ENCODE results near the gene BRSK1. TPM values are rescaled to one million over a fixed set of nuclear protein-coding genes. Genes with fewer than 3 reads are reported as not detected.

The BRSK1 gene
- total and polyA plus RNA-seq, 2 donors from 2014 or later, result 1.4 to 6.5 TPM

- Histone ChIP-seq H3K36me3 (ENCODE audit: control insufficient read depth in 2 of 3, insufficient read depth in 3 of 3, low read length in 3 of 3) (no peaks in the 10 kb centered on the region), H3K9me3 (ENCODE audit: control insufficient read depth in 2 of 3, insufficient read depth in 1 of 3, low read length in 3 of 3) (no peaks in the 10 kb centered on the region), H3K9ac (ENCODE audit: low read length in 3 of 3) (no peak overlapping the region), H3K4me3 (ENCODE audit: low read length in 3 of 3) (no peak overlapping the region), H3K4me1 (ENCODE audit: control insufficient read depth in 2 of 3, insufficient read depth in 2 of 3, low read depth in 1 of 3, low read length in 3 of 3) (peaks cover 2 to 37% (median 18%) of the 10 kb centered on the region in 3 donors), H3K27me3 (ENCODE audit: control insufficient read depth, insufficient read depth, low read length) (no peaks in the 10 kb centered on the region), H3K27ac (ENCODE audit: low read depth in 2 of 2, low read length in 2 of 2) (peak overlapping the region in 1 of 2 donors; percentile 34)
- intact Hi-C loops (cut with DNase I), result no loop called here
- TF ChIP-seq CTCF (IDR thresholded peaks at IDR 0.05; ENCODE audit: borderline replicate concordance, extremely low read depth, insufficient read depth), result no peak
- FAIRE-seq, result no peak
- no peak for DNase-seq
Measured at GRCh38 chr19:55254625-55254977, 29.2 kb upstream of the BRSK1 start.

GRCh38 chr19:55255618-55256423 lies 28.0 kb upstream of the BRSK1 start:
- TF ChIP-seq CTCF (IDR thresholded peaks at IDR 0.05; ENCODE audit: borderline replicate concordance, extremely low read depth, insufficient read depth), result no peak
- no peak for FAIRE-seq
- Histone ChIP-seq H3K27me3 (ENCODE audit: control insufficient read depth, insufficient read depth, low read length) (no peaks in the 10 kb centered on the region), H3K4me3 (ENCODE audit: low read length in 3 of 3) (peak overlapping the region in 2 of 3 donors; percentile 23 to 79), H3K9me3 (ENCODE audit: control insufficient read depth in 2 of 3, insufficient read depth in 1 of 3, low read length in 3 of 3) (no peaks in the 10 kb centered on the region), H3K36me3 (ENCODE audit: control insufficient read depth in 2 of 3, insufficient read depth in 3 of 3, low read length in 3 of 3) (no peaks in the 10 kb centered on the region), H3K4me1 (ENCODE audit: control insufficient read depth in 2 of 3, insufficient read depth in 2 of 3, low read depth in 1 of 3, low read length in 3 of 3) (peaks cover 2 to 38% (median 18%) of the 10 kb centered on the region in 3 donors), H3K9ac (ENCODE audit: low read length in 3 of 3) (peak overlapping the region in 2 of 3 donors; percentile 17 to 51), H3K27ac (ENCODE audit: low read depth in 2 of 2, low read length in 2 of 2) (no peak overlapping the region)
- intact Hi-C loops (cut with DNase I), result no loop called here
- peak in 3 of 5 donors; percentile 21 to 78 (median 35) for DNase-seq

GRCh38 chr19:55256562-55257460 lies 27.0 kb upstream of the BRSK1 start:
- Histone ChIP-seq H3K4me3 (ENCODE audit: low read length in 3 of 3) (peak overlapping the region; percentile 39 to 79 (median 73)), H3K36me3 (ENCODE audit: control insufficient read depth in 2 of 3, insufficient read depth in 3 of 3, low read length in 3 of 3) (no peaks in the 10 kb centered on the region), H3K27ac (ENCODE audit: low read depth in 2 of 2, low read length in 2 of 2) (no peak overlapping the region), H3K27me3 (ENCODE audit: control insufficient read depth, insufficient read depth, low read length) (no peaks in the 10 kb centered on the region), H3K4me1 (ENCODE audit: control insufficient read depth in 2 of 3, insufficient read depth in 2 of 3, low read depth in 1 of 3, low read length in 3 of 3) (peaks cover 2 to 36% (median 18%) of the 10 kb centered on the region in 3 donors), H3K9me3 (ENCODE audit: control insufficient read depth in 2 of 3, insufficient read depth in 1 of 3, low read length in 3 of 3) (no peaks in the 10 kb centered on the region), H3K9ac (ENCODE audit: low read length in 3 of 3) (peak overlapping the region; percentile 18 to 51 (median 38))
- intact Hi-C loops (cut with DNase I), result no loop called here
- FAIRE-seq, result no peak
- TF ChIP-seq CTCF (IDR thresholded peaks at IDR 0.05; ENCODE audit: borderline replicate concordance, extremely low read depth, insufficient read depth), result no peak
- DNase-seq, result no peak
